Gastroesophageal sphincter (tissue), 4 donors: Measurements from ENCODE around the gene CIPC. TPM values are rescaled to one million over a fixed set of nuclear protein-coding genes. Genes with fewer than 3 reads are reported as not detected.
A peak's percentile ranks its signal among the peaks of the same experiment; 100 is the strongest.

Source experiments
- ATAC-seq: fragments of 150-250 bp; one replicate; pipeline ENCODE4 v1.9.1; 2016; ENCODE audit warnings: mild to moderate bottlenecking, moderate library complexity
- H3K27ac ChIP-seq, 4 donors: fragments of 200-600 bp; sonication (generic) in 3 of 4; 1 replicate in 3 of 4; 2 replicates in 1 of 4; pipeline ENCODE4 v1.5.1; 2016 to 2019
- H3K27me3 ChIP-seq: fragments of 200-600 bp; sonication (generic); one replicate; pipeline ENCODE4 v1.5.1; 2019
- H3K36me3 ChIP-seq, 2 donors: fragments of 200-600 bp; sonication (generic); one replicate each; pipeline ENCODE4 v1.5.1; 2019; ENCODE audit warnings: control low read depth in 1 of 2
- H3K4me1 ChIP-seq, 3 donors: fragments of 200-600 bp; sonication (generic); 1 replicate in 2 of 3; 2 replicates in 1 of 3; pipeline ENCODE4 v1.5.1; 2016 to 2019; ENCODE audit warnings: control low read depth in 2 of 3
- H3K4me3 ChIP-seq, 2 donors: fragments of 200-600 bp; sonication (generic); one replicate each; pipeline ENCODE4 v1.5.1; 2019; ENCODE audit warnings: mild to moderate bottlenecking in 1 of 2, moderate library complexity in 1 of 2
- H3K9me3 ChIP-seq, 3 donors: fragments of 200-600 bp; sonication (generic); one replicate each; pipeline ENCODE4 v1.5.1; 2017 to 2019; ENCODE audit warnings: control low read depth in 2 of 3
- EP300 ChIP-seq: sonication (generic); formaldehyde crosslinking; IDR thresholded peaks from one replicate; pipeline ENCODE4 v1.6.1; 2017; ENCODE audit warnings: antibody characterized with exemption, mild to moderate bottlenecking
- POLR2A ChIP-seq, 2 donors: fragments of 450-650 bp; IDR thresholded peaks; one replicate each; pipeline ENCODE4 v1.6.1; 2017; ENCODE audit warnings: antibody characterized with exemption in 2 of 2, mild to moderate bottlenecking in 2 of 2, moderate library complexity in 1 of 2
- POLR2AphosphoS5 ChIP-seq: sonication (generic); formaldehyde crosslinking; IDR thresholded peaks from one replicate; pipeline ENCODE4 v1.6.1; 2017; ENCODE audit warnings: antibody characterized with exemption
- WGBS, 2 donors: methylation state at CpG; one replicate each; pipeline ENCODE4 v1.1.5; 2018; ENCODE audit warnings: low coverage in 1 of 2; 5-methylcytosine and 5-hydroxymethylcytosine counted together
- total RNA-seq, 4 donors: library from RNA; depleted of rRNA; stranded (reverse); fragments of >200 nt; gene quantifications; one replicate each; pipeline ENCODE4 v1.1.0, GENCODE V29; 2016
- TF ChIP-seq, protein P1 (sequence below), 4 experiments: fragments of 200-600 bp in 2 of 4; fragments of 450-650 bp in 2 of 4; sonication (generic) in 1 of 4; IDR thresholded peaks; one replicate each; pipeline ENCODE4 v1.5.1; 2017 to 2019; ENCODE audit warnings: antibody characterized with exemption in 4 of 4, mild to moderate bottlenecking in 2 of 4, moderate library complexity in 2 of 4

CIPC gene
- total RNA-seq, 4 donors from 2014 or later = 49.0 to 74.1 (median 60.4) TPM

DNA sequence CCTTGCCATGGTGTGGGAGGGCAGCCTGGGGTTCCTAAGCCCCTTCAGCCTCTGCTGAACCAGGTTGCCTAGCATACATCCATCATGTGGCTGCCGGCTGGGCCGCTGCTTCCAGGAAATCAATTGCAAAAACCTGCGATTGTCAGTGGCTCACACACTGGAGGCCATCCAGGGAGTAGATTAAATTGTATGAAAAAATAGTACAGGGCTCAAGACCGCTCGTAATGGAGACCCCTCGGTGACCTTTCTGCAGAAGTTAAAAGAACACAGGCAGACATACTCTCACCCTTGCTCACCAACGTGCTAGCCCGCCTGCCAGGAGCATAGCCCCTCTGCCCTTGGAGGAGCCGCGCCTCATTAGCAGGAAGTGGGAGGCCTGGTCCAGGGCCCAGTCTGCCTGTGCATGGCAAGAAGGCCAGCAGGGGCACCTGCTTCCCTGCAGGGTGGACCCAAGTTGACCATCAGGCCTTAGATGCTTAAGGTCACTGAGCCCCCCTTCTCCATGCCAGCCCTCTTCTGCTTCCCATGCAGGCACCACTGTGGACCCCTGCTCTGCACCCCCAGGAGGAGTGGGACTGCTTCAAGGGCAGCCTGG lies 31.4 kb upstream of the CIPC start:
- no peak for ATAC-seq
- 78 to 79% methylated on average over 5 to 8 of the region's 10 CpGs for WGBS, 2 donors
- no peak overlapping the region for H3K4me3 ChIP-seq
- H3K36me3 ChIP-seq = no peaks in the 10 kb centered on the region
- no peak for TF ChIP-seq POLR2A (IDR thresholded peaks at IDR 0.05)
- TF ChIP-seq POLR2AphosphoS5 = no peak
- TF ChIP-seq, protein P1, sequence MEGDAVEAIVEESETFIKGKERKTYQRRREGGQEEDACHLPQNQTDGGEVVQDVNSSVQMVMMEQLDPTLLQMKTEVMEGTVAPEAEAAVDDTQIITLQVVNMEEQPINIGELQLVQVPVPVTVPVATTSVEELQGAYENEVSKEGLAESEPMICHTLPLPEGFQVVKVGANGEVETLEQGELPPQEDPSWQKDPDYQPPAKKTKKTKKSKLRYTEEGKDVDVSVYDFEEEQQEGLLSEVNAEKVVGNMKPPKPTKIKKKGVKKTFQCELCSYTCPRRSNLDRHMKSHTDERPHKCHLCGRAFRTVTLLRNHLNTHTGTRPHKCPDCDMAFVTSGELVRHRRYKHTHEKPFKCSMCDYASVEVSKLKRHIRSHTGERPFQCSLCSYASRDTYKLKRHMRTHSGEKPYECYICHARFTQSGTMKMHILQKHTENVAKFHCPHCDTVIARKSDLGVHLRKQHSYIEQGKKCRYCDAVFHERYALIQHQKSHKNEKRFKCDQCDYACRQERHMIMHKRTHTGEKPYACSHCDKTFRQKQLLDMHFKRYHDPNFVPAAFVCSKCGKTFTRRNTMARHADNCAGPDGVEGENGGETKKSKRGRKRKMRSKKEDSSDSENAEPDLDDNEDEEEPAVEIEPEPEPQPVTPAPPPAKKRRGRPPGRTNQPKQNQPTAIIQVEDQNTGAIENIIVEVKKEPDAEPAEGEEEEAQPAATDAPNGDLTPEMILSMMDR (IDR thresholded peaks at IDR 0.05) = no peak
- no peak for TF ChIP-seq EP300
- H3K27ac ChIP-seq = no peak overlapping the region
- H3K9me3 ChIP-seq = no peaks in the 10 kb centered on the region
- H3K4me1 ChIP-seq = peaks cover 0 to 35% (median 7%) of the 10 kb centered on the region in 3 donors
- no peaks in the 10 kb centered on the region for H3K27me3 ChIP-seq

DNA sequence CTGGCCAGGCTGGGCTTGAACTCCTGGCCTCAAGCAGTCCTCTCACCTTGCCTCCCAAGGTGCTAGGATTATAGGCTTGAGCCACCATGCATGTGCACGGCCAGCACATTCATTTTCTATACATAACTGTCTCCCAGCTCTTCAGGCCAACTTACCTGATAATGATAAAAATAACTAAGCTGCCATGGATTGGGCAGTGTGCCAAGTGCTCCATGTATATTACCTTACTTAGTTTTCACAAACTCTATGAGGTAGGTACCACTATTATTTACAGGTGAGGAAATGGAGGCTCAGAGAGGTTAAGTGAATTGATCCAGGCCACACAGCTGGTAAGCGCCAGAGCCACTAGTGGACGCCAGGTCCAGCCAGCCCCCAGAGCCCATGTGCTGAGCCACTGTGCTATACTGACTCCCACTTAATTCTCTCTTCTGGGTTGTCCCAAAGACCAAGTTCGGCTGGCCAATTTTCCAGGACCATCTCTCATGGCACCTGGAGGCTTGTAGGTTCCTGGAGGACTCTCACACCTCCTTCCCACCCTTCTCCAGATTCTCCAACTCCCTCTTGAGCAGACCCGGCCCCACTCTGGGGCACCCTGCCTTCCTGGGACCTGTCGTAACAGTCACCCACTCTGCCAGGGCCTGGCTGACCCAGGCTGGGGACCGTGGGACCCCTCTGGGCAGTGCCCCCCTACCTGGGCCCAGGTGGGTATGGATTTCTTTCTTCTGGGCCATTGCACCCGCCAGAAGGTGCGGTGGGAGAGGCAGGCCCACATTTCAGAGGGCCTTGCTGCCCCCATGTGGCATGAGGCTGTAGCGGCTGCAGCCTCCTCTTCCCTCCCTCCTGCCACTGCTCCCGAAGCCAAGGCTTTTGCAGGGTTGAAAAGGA lies 30.2 kb upstream of the CIPC start:
- no peaks in the 10 kb centered on the region for H3K9me3 ChIP-seq
- no peaks in the 10 kb centered on the region for H3K36me3 ChIP-seq
- peak overlapping the region in 1 of 4 donors; percentile 5 for H3K27ac ChIP-seq
- H3K27me3 ChIP-seq = no peaks in the 10 kb centered on the region
- peak; percentile 71 for ATAC-seq
- peaks cover 0 to 35% (median 7%) of the 10 kb centered on the region in 3 donors for H3K4me1 ChIP-seq
- TF ChIP-seq POLR2A (IDR thresholded peaks at IDR 0.05) = no peak
- TF ChIP-seq, protein P1 (IDR thresholded peaks at IDR 0.05) = peak; percentile 62 to 94 (median 86)
- WGBS, 2 donors = 76 to 80% methylated on average over 1 to 4 of the region's 11 CpGs
- H3K4me3 ChIP-seq = no peak overlapping the region

DNA sequence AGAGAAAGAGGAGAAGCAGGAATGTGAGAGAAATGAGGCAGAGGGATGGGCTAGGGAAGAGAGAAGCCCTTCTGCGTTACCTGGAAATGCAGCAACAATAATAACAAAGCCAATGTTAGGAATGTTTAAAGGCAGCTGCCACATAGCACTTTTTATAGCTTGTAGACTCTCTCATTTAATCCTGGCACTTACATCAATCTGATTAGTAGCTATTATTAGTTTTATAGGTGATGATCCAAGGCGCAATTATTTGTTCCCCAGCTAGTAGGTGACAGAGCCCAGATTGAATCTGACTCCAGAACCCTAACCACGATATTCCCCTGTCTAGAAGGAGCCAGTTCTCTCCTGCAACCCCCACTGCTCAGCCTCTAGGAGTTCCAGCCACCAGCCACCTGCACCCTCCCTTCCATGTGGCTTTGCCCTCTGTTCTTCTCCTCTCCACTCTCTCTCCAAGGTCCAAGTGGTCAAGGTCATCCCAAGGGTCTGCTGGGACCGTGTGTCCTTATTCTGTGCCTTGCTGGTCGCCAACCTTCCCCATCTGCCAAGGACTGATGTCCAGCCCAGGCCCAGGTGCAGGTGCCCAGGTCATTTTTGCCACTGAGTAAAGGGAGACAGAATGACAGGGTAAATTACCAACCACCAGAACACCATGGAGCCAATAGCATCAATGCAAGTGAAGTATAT lies 29.4 kb upstream of the CIPC start:
- TF ChIP-seq EP300 (no peak), POLR2A (IDR thresholded peaks at IDR 0.05) (no peak), POLR2AphosphoS5 (no peak)
- TF ChIP-seq, protein P1 (IDR thresholded peaks at IDR 0.05) = no peak
- H3K36me3 ChIP-seq = no peaks in the 10 kb centered on the region
- no peaks in the 10 kb centered on the region for H3K27me3 ChIP-seq
- H3K27ac ChIP-seq = no peak overlapping the region
- H3K9me3 ChIP-seq = no peaks in the 10 kb centered on the region
- peaks cover 0 to 35% (median 7%) of the 10 kb centered on the region in 3 donors for H3K4me1 ChIP-seq
- no peak for ATAC-seq
- H3K4me3 ChIP-seq = no peak overlapping the region
- WGBS, 2 donors = 40 to 57% methylated on average over 4 of the region's 5 CpGs

DNA sequence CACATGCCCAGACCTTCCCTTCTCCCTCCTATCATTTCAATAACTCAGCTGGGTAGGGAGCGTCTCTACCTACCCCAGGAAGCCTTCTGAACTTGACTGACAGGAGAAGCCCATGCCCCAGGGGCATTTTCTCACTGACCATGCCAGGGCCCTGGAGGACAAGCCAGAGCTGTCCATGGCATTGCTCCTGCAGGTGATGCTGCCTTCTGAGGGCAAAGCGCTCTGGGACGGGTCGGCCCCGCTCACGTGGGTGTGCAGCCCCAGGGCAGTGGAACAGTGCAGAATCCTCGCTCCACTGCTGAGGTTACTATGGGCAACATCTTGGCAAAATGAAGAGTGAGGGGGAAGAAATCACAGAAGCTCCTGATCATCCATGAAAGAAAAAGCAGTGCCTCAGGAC lies 28.5 kb upstream of the CIPC start:
- Histone ChIP-seq H3K27ac (peak overlapping the region in 1 of 4 donors; percentile 38), H3K27me3 (no peaks in the 10 kb centered on the region), H3K4me1 (peaks cover 0 to 30% (median 7%) of the 10 kb centered on the region in 3 donors), H3K9me3 (no peaks in the 10 kb centered on the region), H3K4me3 (no peak overlapping the region), H3K36me3 (no peaks in the 10 kb centered on the region)
- TF ChIP-seq POLR2A (IDR thresholded peaks at IDR 0.05) = no peak
- TF ChIP-seq, protein P1 (IDR thresholded peaks at IDR 0.05) = no peak
- TF ChIP-seq POLR2AphosphoS5 = no peak
- no peak for TF ChIP-seq EP300
- WGBS, 2 donors = 40 to 92% methylated on average over 1 to 5 of the region's 7 CpGs
- ATAC-seq = no peak
